NCI-H2081 (cell line): ENCODE measurements around the gene POMP.
A peak's percentile ranks its signal among the peaks of the same experiment; 100 is the strongest.
"Not testable (repeated sequence)": the region's sequence is repeated elsewhere in the genome, so short reads cannot be mapped to it uniquely, and the experiment has no call there.

ENCODE experiments used
- DNase-seq, 2 experiments: peaks; one replicate each; lab custom pipeline; 2025; lab: John Stamatoyannopoulos, UW

POMP gene

GRCh38 chr13:28693605-28694491 is 34.9 kb downstream of the POMP start:
- not testable (repeated sequence) for DNase-seq

GRCh38 chr13:28697441-28697840 is 38.5 kb downstream of the POMP start:
- DNase-seq: no peak

GRCh38 chr13:28699246-28699645 is 40.3 kb downstream of the POMP start:
- no peak for DNase-seq

GRCh38 chr13:28704282-28704681 is 45.4 kb downstream of the POMP start:
- no peak for DNase-seq

- no peak for DNase-seq
Observed at GRCh38 chr13:28704919-28705318, 46.0 kb downstream of the POMP start.

GRCh38 chr13:28705461-28706083 is 46.6 kb downstream of the POMP start:
- no peak for DNase-seq

GRCh38 chr13:28707629-28708427 is 48.9 kb downstream of the POMP start:
- DNase-seq: no peak

GRCh38 chr13:28710161-28710560 is 51.2 kb downstream of the POMP start:
- DNase-seq: no peak

- DNase-seq: no peak
Observed at GRCh38 chr13:28714651-28715050, 55.7 kb downstream of the POMP start.

GRCh38 chr13:28716511-28716910 is 57.6 kb downstream of the POMP start:
- DNase-seq: no peak

- no peak for DNase-seq
Observed at GRCh38 chr13:28717170-28717569, 58.2 kb downstream of the POMP start.

GRCh38 chr13:28718196-28718542 is 59.2 kb downstream of the POMP start:
- no peak for DNase-seq

GRCh38 chr13:28718543-28719226 is 59.8 kb downstream of the POMP start, which contains the start of gene SLC46A3:
Gene SLC46A3, minus strand, starts transcription at chr13:28718970. Its CDS starts 972 bp downstream, at chr13:28717998.
- peak; percentile 83 to 94 for DNase-seq

GRCh38 chr13:28719227-28720055 is 60.5 kb downstream of the POMP start:
- no peak for DNase-seq

GRCh38 chr13:28723806-28724205 is 64.9 kb downstream of the POMP start:
- DNase-seq: no peak

GRCh38 chr13:28725046-28725610 is 66.2 kb downstream of the POMP start:
- no peak for DNase-seq
